Keratinocyte (primary cell): ENCODE results near the gene LHCGR. TPM values are rescaled to one million over a fixed set of nuclear protein-coding genes. Genes with fewer than 3 reads are reported as not detected.

Source experiments
- DNase-seq: peaks from one replicate; pipeline ENCODE4 v3.0.0-alpha.2; 2011; ENCODE audit warnings: low read depth, missing footprints, low spot score
- FAIRE-seq: peaks from 2 replicates; lab custom pipeline; 2011; peaks lifted over from hg19 to GRCh38; lab: Jason Lieb, UNC
- H2AFZ ChIP-seq: 2 replicates; pipeline ENCODE4 v1.6.0; 2012; ENCODE audit warnings: low read length, control low read depth, inconsistent platforms; ENCODE audit not compliant: control insufficient read depth
- H3K27ac ChIP-seq: 2 replicates; pipeline ENCODE4 v1.5.1; 2011; ENCODE audit warnings: low read length; ENCODE audit not compliant: control insufficient read depth, insufficient read depth
- H3K27me3 ChIP-seq: 3 replicates; pipeline ENCODE4 v1.6.0; 2011; ENCODE audit warnings: low read length; ENCODE audit not compliant: control insufficient read depth, insufficient read depth; ENCODE audit errors: extremely low read depth
- H3K36me3 ChIP-seq, 2 experiments: 2 replicates in 1 of 2; 3 replicates in 1 of 2; pipeline ENCODE4 v1.5.1; 2011; ENCODE audit warnings: low read length in 2 of 2, mild to moderate bottlenecking in 1 of 2; ENCODE audit not compliant: control insufficient read depth in 2 of 2, insufficient read depth in 2 of 2; ENCODE audit errors: extremely low read depth in 1 of 2
- H3K4me1 ChIP-seq: 3 replicates; pipeline ENCODE4 v1.5.1; 2011; ENCODE audit warnings: low read length; ENCODE audit not compliant: control insufficient read depth, insufficient read depth; ENCODE audit errors: extremely low read depth
- H3K4me2 ChIP-seq: 3 replicates; pipeline ENCODE4 v1.6.0; 2011; ENCODE audit warnings: low read depth, low read length; ENCODE audit not compliant: control insufficient read depth, insufficient read depth; ENCODE audit errors: extremely low read depth
- H3K4me3 ChIP-seq, 3 experiments: fragments of 200-600 bp in 1 of 3; sonication (generic) in 1 of 3; 2 replicates in 2 of 3; 3 replicates in 1 of 3; pipeline ENCODE4 v1.5.1; 2011 to 2016; ENCODE audit warnings: low read length in 3 of 3, mild to moderate bottlenecking in 3 of 3, control low read depth in 2 of 3, inconsistent platforms in 1 of 3, low read depth in 1 of 3, mixed read lengths in 1 of 3, mixed run types in 1 of 3, moderate library complexity in 1 of 3; ENCODE audit not compliant: control insufficient read depth in 2 of 3, insufficient read depth in 2 of 3; ENCODE audit errors: extremely low read depth in 1 of 3
- H3K79me2 ChIP-seq: 2 replicates; pipeline ENCODE4 v1.6.0; 2012; ENCODE audit warnings: low read length; ENCODE audit not compliant: control insufficient read depth, insufficient read depth
- H3K9ac ChIP-seq: 3 replicates; pipeline ENCODE4 v1.6.0; 2011; ENCODE audit warnings: low read length; ENCODE audit not compliant: control insufficient read depth, insufficient read depth; ENCODE audit errors: extremely low read depth
- H3K9me1 ChIP-seq: 3 replicates; pipeline ENCODE4 v1.6.0; 2011; ENCODE audit warnings: low read length; ENCODE audit not compliant: control insufficient read depth, insufficient read depth; ENCODE audit errors: extremely low read depth
- H3K9me3 ChIP-seq: 2 replicates; pipeline ENCODE4 v1.5.1; 2012; ENCODE audit warnings: low read depth, low read length; ENCODE audit not compliant: control insufficient read depth
- H4K20me1 ChIP-seq: 3 replicates; pipeline ENCODE4 v1.6.0; 2011; ENCODE audit warnings: low read length; ENCODE audit not compliant: control insufficient read depth, insufficient read depth; ENCODE audit errors: extremely low read depth
- CTCF ChIP-seq, 3 experiments: IDR thresholded peaks in 1 of 3; conservative IDR thresholded peaks in 1 of 3; optimal IDR thresholded peaks in 1 of 3; 2 replicates in 2 of 3; 3 replicates in 1 of 3; pipeline versions ENCODE3 to v1.5.1; 2011; ENCODE audit warnings: low read length in 3 of 3, mild to moderate bottlenecking in 3 of 3, moderate library complexity in 2 of 3, control low read depth in 1 of 3, inconsistent platforms in 1 of 3; ENCODE audit not compliant: insufficient read depth in 2 of 3; ENCODE audit errors: extremely low read depth in 1 of 3
- EZH2 ChIP-seq: IDR thresholded peaks from one replicate; pipeline ENCODE4 v1.6.1; 2012; ENCODE audit warnings: inconsistent platforms, mild to moderate bottlenecking, low read length, moderate library complexity
- dilution Hi-C: fragments of 300-500 bp; cut with MboI; formaldehyde crosslinking; loops from one replicate; pipeline ENCODE4 v1.7.0; 2020; ENCODE audit warnings: low sequenced_read_pairs; ENCODE audit not compliant: extremely low pct_ligation_motif_present
- polyA plus RNA-seq, 5 experiments: library from polyadenylated mRNA; depleted of rRNA in 3 of 5; stranded (reverse) in 3 of 5; stranded (forward) in 1 of 5; unstranded in 1 of 5; fragments of >200 nt; gene quantifications; 1 replicate in 1 of 5; 2 replicates in 3 of 5; 3 replicates in 1 of 5; pipeline versions ENCODE4 v1.2.1 to v1.2.3, GENCODE V29; 2011 to 2012; ENCODE audit warnings: missing spikeins in 2 of 5, low read depth in 1 of 5, low replicate concordance in 1 of 5

LHCGR gene
- polyA plus RNA-seq, 1 donor (not counting 4 experiments of a cell fraction or from before 2014, with no cell fraction given): not detected

- dilution Hi-C loops: no loop called here
- H3K4me1 ChIP-seq: no peaks in the 10 kb centered on the region
- no peaks in the 10 kb centered on the region for H4K20me1 ChIP-seq
- no peak for TF ChIP-seq CTCF (optimal IDR thresholded peaks at IDR 0.05 in 1 of 3, IDR thresholded peaks at IDR 0.05 in 1 of 3, conservative IDR thresholded peaks at IDR 0.05 in 1 of 3; ENCODE audit: extremely low read depth in 1 of 3, insufficient read depth in 2 of 3, low read length in 3 of 3)
- no peak for TF ChIP-seq EZH2
- H3K79me2 ChIP-seq: no peaks in the 10 kb centered on the region
- H3K9me1 ChIP-seq: no peaks in the 10 kb centered on the region
- no peak for DNase-seq
- no peak overlapping the region for H3K4me3 ChIP-seq
- H3K9me3 ChIP-seq: no peaks in the 10 kb centered on the region
- H3K27me3 ChIP-seq: no peaks in the 10 kb centered on the region
- H3K27ac ChIP-seq: no peak overlapping the region
- FAIRE-seq: no peak
- H3K9ac ChIP-seq: no peak overlapping the region
- H2AFZ ChIP-seq: no peak overlapping the region
- H3K36me3 ChIP-seq: no peaks in the 10 kb centered on the region
- no peak overlapping the region for H3K4me2 ChIP-seq
These were observed 56.1 kb downstream of the LHCGR start for GRCh38 chr2:48699348-48699930.

- H3K79me2 ChIP-seq: no peaks in the 10 kb centered on the region
- dilution Hi-C loops: no loop called here
- H3K36me3 ChIP-seq: no peaks in the 10 kb centered on the region
- no peak overlapping the region for H2AFZ ChIP-seq
- no peak for DNase-seq
- no peak for FAIRE-seq
- H3K9me1 ChIP-seq: no peaks in the 10 kb centered on the region
- no peak overlapping the region for H3K27ac ChIP-seq
- H3K4me2 ChIP-seq: no peak overlapping the region
- TF ChIP-seq CTCF (optimal IDR thresholded peaks at IDR 0.05 in 1 of 3, IDR thresholded peaks at IDR 0.05 in 1 of 3, conservative IDR thresholded peaks at IDR 0.05 in 1 of 3; ENCODE audit: extremely low read depth in 1 of 3, insufficient read depth in 2 of 3, low read length in 3 of 3): no peak
- no peak for TF ChIP-seq EZH2
- H4K20me1 ChIP-seq: no peaks in the 10 kb centered on the region
- no peak overlapping the region for H3K4me3 ChIP-seq
- peaks cover 5% of the 10 kb centered on the region for H3K4me1 ChIP-seq
- no peaks in the 10 kb centered on the region for H3K9me3 ChIP-seq
- H3K27me3 ChIP-seq: no peaks in the 10 kb centered on the region
- H3K9ac ChIP-seq: no peak overlapping the region
These were observed 58.6 kb downstream of the LHCGR start for GRCh38 chr2:48696881-48697280.
